ENCODE measurements around the gene CPT1B.

GRCh38 chr22:50542416-50542927, 35.8 kb downstream of the CPT1B start:
- no peak for TF ChIP-seq CTCF (conservative IDR thresholded peaks at IDR 0.05)
- TF ChIP-seq ZFX (IDR thresholded peaks at IDR 0.05): no peak

All from C4-2B (cell line).